Measurements from ENCODE around the gene INTS14. TPM values are rescaled to one million over a fixed set of nuclear protein-coding genes. Genes with fewer than 3 reads are reported as not detected.

The INTS14 gene
- total RNA-seq, 4 donors from 2014 or later, result 23.1 to 39.4 (median 31.1) TPM

DNA sequence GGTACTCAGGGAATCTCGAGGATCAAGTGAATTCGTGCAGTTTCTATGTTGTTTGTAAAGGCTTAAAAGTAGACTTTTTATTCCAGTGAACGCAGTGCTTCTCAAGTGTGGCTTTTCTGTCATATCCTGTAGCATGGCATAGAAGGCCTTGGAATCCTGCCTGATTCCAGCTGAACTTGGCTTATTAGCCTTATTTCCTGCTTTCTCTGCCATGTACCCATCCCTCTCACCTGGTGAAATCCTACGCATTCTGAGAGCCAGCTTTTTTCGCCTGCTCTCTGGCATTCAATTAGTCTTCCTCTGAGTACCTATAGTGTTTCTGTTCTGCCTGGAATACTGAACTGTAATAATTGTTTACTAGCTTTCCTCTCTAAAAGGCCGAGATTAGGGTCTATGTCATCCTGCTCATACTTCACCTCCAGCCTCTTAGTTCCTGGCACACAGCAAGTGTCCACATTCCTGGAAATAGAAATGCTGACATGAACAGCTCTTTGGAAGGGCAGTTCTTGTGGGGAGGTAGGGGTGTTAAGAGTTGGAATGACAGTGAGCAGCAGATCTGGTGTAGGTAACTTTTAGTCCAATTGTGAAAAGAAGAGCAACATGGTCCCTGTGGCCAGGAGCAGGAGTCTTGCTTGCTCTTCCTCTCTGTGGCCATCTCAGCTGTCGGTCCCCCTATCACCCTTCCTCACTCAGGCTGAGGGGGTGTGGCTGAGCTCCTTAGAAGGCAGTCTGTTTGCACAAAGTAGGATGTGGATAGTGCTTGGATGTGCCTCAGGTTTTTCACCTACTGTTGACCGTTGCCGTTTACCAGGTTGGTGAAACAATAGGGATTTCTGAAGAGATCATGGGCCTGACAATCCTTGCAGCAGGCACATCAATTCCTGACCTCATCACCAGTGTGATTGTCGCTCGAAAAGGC lies 41.2 kb upstream of the INTS14 start:
- TF ChIP-seq, protein P1, sequence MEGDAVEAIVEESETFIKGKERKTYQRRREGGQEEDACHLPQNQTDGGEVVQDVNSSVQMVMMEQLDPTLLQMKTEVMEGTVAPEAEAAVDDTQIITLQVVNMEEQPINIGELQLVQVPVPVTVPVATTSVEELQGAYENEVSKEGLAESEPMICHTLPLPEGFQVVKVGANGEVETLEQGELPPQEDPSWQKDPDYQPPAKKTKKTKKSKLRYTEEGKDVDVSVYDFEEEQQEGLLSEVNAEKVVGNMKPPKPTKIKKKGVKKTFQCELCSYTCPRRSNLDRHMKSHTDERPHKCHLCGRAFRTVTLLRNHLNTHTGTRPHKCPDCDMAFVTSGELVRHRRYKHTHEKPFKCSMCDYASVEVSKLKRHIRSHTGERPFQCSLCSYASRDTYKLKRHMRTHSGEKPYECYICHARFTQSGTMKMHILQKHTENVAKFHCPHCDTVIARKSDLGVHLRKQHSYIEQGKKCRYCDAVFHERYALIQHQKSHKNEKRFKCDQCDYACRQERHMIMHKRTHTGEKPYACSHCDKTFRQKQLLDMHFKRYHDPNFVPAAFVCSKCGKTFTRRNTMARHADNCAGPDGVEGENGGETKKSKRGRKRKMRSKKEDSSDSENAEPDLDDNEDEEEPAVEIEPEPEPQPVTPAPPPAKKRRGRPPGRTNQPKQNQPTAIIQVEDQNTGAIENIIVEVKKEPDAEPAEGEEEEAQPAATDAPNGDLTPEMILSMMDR (IDR thresholded peaks at IDR 0.05; ENCODE audit: low read depth), result no peak

DNA sequence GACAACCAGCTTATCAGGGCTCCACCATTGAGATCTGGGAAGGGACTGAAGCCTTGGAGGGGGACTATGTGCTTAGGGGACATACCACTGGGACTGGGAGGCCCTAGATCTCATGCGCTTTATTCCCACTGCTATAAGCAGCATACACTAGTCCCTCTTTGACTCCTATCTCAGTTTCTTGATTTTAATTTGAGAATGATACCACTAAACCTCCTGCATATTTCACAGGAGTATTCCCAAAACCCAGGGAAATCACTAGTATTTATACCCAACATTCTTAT lies 40.1 kb upstream of the INTS14 start:
- TF ChIP-seq, protein P1 (IDR thresholded peaks at IDR 0.05; ENCODE audit: low read depth), result no peak

DNA sequence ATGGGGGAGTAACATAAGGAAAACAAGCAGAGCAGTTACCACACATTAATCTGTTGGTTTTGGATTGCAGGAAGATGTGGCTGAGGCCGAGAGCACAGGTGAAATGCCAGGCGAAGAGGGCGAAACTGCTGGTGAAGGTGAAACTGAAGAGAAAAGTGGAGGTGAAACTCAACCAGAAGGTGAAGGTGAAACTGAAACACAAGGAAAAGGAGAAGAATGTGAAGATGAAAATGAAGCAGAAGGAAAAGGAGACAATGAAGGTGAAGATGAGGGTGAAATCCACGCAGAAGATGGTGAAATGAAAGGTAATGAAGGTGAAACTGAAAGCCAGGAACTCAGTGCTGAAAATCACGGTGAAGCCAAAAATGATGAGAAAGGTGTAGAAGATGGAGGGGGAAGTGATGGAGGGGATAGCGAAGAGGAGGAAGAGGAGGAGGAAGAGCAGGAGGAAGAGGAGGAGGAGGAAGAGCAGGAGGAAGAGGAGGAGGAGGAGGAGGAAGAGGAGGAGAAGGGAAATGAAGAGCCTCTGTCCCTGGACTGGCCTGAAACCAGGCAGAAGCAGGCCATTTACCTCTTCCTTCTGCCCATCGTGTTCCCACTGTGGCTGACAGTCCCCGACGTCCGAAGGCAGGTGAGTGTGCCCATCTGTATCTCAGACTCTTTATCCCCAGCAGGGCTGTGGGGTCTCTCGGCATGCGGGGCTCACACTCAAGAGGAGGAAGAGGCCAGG lies 39.5 kb upstream of the INTS14 start:
- TF ChIP-seq, protein P1 (IDR thresholded peaks at IDR 0.05; ENCODE audit: low read depth), result no peak

DNA sequence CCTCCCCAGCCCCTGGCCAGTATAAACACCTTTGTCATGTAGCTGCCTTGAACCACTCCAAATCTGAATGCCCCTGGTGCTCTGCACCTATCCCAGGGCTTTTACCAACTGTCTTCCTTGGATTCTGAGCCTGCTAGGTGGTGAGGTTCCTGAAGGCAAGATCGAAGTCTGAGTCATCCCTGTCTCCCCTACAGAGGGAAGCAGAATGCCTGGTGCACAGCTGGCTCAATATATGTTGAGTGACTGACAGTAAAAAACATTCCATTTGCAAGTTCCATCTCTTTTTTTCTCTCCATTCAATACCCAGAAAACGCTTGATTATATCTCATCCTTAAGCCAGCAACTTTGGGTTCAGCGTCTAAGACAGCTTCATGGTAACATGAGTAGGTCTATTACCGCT lies 35.6 kb upstream of the INTS14 start:
- TF ChIP-seq, protein P1 (IDR thresholded peaks at IDR 0.05; ENCODE audit: low read depth), result no peak

GRCh38 chr15:65645392-65645791 lies 34.5 kb upstream of the INTS14 start:
- TF ChIP-seq, protein P1 (IDR thresholded peaks at IDR 0.05; ENCODE audit: low read depth), result no peak

DNA sequence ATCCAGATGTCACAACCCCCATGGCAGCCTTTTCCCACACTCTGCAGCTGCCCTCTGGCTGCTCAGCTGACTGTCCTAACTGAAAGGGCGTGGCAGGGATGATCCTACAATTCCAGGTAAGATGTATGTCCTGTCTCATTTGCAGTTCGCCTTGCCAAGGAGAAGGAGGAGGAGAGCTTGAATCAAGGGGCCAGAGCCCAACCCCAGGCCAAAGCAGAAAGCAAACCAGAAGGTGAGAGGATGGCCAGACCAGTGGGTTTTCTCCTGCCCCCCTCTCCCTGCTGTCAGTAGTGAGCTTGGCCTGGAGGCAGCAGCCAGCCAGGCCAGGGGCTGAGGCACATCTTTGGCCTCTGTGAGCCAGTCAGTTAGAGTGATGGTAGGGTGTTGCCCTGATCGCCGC lies 33.4 kb upstream of the INTS14 start:
- TF ChIP-seq, protein P1 (IDR thresholded peaks at IDR 0.05; ENCODE audit: low read depth), result no peak

- TF ChIP-seq, protein P1 (IDR thresholded peaks at IDR 0.05; ENCODE audit: low read depth), result no peak
These were observed 31.7 kb upstream of the INTS14 start for GRCh38 chr15:65642594-65642993.

Measured in subcutaneous adipose tissue (tissue), 4 donors.